HG03108 (cell line): ENCODE data around the gene C1S.

ENCODE experiments used
- ATAC-seq: cut with Tn5 transposase; IDR thresholded peaks from one replicate; pipeline ENCODE4 v1.9.1; 2021; ENCODE audit warnings: moderate library complexity; ENCODE audit not compliant: unreplicated experiment

C1S gene

GRCh38 chr12:7075939-7076338, 15.4 kb downstream of the C1S start:
- ATAC-seq: no peak

DNA sequence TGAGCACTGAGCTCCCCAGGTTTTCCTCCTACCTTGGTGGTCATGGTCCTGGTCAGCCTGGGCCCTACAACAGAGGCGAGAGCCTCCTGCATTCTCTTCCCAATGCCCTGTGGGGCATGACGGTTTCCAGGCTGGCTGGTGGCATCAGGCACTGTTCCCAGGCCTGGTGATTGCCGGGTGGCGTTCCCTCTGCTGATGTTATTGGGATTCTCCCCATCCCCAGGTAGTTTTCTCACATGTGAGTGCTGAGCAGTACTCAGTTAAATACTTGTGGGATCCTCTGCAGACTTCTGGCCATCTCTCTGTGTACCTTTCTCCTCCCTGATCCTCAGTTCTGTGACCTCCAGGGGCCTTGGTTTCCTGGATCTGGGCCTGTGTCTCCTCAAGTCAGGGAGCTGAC, 16.0 kb downstream of the C1S start:
- ATAC-seq: no peak

DNA sequence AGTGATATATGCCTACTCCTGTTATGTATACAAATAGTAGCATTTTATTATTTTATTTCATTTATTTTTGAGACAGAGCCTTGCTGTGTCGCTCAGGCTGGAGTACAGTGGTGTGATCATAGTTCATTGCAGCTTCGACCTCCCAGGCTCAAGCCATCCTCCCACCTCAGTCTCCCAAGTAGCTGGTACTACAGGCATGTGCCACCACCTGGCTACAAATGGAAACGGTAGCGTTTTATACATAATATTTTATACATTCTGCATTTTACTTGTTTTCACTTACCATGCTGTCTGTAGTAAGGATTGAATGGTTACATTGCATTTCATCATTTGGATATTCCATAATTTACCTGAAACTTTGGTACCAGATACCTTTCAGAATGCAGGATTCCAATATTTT, 17.6 kb downstream of the C1S start:
- no peak for ATAC-seq

DNA sequence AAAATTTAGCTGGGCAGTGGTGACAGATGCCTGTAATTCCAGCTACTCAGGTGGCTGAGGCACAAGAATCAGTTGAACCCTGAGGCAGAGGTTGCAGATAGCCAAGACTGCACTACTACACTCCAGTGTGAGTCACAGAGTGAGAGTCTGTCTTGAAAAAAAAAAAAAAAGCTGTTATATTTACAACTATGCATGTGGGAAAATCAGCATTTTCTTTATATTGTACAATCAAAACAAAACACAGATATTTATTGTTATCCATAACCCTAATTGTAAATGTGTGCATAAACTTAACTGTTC, 19.3 kb downstream of the C1S start:
- no peak for ATAC-seq

DNA sequence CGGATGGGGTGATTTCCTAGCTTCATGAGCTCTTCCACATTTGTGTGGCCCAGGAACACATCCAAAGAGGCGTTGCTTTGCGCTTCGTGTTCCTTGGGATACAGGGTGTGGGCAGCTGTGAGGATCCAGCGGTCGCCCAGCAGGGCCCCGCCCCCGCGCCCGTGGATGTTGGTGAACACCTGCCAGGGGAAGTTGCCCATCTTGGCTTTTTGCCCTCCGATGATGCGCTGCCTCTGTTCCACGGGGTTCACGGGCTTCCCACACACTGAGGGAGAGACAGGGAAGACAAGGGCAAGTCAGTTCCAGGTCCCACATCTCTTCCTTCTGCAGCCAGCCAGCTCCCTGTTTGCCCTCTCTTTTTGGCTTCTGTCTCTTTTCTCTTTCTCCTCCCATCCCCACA, 20.5 kb downstream of the C1S start:
- ATAC-seq: no peak

- no peak for ATAC-seq
These were observed 22.6 kb downstream of the C1S start for GRCh38 chr12:7083125-7083524.

- ATAC-seq: no peak
These were observed 28.8 kb downstream of the C1S start for GRCh38 chr12:7089196-7089871.

DNA sequence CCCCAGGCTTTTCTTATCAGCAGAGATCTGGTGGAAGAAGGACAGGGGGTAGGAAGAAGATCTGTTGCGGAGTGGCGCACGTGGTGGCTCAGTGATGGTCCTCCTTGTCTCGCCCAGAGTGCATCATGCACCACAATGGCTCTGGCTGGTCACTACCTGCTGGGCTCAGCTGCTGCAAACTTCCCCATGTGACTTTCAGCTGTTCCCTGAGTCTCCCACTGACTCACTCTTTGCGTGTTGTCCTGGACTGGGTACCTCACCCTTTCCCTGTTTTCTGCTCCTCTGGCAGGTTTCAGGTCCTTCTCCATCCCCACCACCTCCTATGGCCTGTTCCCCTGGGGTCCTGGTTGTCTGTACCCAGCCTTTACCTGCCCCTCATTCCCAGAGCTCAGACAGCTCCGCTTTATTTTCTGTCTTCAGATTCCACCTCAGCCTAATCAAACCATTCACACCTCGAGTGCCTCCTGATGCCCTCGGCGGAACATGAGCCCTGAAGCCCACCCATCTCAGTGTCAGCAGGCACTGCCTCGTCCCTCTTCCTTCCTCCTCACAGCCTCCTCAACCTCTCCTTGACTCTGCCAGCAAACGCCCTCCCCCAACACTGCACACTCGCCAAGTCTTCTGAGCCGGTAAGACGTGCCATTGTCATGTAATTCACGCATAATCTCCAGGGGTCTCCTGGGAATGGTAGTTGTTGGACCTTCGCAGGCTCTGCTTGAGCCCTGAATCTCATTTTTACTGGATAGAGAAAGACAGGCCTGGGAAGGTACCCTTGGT, 29.9 kb downstream of the C1S start:
- no peak for ATAC-seq

GRCh38 chr12:7091171-7091570, 30.7 kb downstream of the C1S start:
- ATAC-seq: no peak

DNA sequence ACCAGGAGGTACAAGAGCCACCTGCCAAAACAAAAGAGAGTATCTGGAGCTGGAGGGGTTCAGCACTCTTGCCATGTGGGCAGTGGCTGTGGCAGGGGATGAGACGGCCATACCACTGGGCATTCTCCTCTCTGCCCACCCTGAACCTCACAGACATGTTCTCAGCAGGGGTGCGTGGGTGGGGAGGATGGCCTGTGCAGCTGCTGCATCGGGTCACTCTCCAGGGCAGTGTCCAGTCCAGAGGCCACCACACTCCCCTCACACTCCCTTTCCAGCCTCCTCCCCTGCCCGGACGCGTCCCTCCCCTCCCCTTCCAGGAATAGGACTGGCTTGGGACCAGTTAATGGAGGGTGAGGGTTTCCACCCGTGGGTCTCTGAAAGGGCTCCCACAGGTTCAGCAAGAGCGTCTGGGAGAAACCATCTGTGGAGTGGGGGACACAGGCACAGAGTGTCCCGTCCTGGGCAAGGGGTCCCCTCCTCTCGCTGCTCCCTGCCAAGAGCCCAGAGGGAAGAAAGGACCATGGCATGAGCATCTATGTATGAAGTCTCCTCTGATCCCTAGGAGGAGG, 31.2 kb downstream of the C1S start:
- no peak for ATAC-seq

- no peak for ATAC-seq
These were observed 31.9 kb downstream of the C1S start, which contains the start of gene C1R for GRCh38 chr12:7092229-7092985. C1R (minus strand) TSS chr12:7092445; CDS start chr12:7092388, 57 bp downstream.

DNA sequence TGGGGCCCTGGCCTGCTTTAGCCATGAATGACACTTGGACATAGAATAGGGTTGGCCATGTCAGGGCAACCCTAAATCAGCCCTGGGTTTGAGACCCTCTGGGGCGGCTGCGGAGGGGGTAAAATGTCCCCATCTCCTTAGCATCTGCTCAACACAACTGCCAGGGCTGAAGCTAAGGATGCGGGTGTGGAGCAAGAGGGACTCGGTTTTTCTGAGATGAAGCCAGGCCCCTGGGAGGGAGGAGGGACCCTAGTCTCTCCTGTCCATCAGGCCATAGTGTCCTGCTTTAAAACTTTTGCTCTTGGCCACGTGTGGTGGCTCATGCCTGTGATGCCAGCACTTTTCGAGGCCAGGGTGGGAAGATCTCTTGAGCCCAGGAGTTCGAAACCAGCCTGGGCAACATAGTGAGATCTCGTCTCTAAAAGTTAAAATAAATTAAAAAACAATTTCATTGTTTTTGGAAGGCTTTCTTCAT, 32.5 kb downstream of the C1S start:
- no peak for ATAC-seq

GRCh38 chr12:7093486-7093885, 33.0 kb downstream of the C1S start:
- no peak for ATAC-seq

GRCh38 chr12:7093892-7094291, 33.4 kb downstream of the C1S start:
- no peak for ATAC-seq

DNA sequence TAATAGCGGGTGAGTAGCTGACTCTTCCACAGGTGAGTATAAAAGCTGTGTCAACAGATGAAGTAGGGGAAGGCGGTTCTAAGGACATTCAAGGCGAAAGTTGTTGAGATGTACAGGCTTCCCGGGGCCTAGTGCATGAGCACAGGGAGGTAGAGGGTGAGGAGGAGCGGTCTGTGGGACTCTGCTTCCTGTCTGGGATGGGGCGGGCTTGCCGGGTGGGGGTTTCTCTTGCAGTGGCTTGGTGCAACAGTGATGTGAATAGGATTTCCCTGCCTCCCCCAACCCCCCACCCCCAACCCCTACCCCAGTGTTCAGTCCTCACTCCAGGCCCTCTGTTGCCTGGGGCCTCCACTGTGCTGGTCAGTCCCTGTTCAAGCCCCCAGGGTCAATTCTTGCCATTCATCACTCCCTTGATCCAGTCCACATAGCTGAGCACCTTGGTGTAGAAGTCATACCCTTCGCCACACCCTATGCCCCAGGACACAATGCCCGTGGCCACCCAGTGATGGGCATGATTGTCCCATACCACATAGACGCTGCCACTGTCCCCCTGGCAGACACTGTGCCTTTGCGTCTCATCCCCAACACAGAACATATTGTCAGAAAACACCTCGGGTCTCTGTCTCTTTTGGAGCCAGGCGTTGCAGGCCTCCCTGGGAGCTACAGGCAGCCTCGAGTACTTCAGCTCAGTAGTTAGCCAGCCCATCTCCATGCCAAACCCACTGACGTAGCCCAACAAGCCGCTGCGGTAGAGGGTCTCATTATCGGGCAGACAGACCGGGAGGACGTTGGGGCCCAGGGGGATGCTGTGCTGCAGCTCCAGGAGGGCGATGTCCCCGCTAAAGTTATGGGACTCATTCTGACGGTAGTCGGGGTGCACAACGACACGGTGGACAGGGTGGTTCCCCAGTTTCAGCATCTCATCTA, 35.8 kb downstream of the C1S start:
- no peak for ATAC-seq

- ATAC-seq: no peak
These were observed 36.5 kb downstream of the C1S start for GRCh38 chr12:7096979-7097378.

DNA sequence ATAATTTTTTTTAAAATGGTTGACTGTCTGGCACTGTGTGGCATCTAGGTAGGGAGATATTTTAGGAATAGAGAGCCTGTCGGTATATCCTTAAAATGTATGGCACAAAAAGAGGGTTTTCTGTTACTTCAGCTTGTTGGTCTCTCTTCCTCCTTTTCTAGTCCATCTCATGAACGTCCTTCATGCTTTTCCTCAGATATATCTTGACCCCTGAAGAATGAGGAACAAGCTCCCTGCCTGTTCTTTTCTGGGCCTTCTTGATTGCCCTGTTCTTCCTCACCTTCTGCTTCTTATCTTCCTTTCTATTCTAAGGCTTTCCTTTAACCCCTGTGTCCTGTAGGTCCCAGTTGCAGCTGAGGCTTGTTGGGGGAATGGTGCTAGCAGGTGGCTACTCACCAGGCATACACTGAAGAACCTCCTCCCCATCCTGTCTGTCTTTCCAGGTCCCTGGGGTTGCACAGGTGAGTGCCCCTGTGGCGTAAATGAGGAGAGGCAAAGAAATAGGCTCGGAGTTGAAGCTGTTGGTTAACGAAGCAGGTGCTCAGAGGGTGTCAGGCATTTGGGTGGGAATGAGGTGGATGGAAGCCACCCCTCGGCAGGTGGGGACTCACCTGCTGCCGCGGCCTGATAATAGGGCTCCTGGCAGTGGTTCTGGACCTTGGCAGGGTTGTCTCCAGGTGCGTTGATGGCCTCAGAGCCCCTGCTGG, 38.9 kb downstream of the C1S start:
- no peak for ATAC-seq

GRCh38 chr12:7100239-7100638, 39.7 kb downstream of the C1S start:
- ATAC-seq: no peak

DNA sequence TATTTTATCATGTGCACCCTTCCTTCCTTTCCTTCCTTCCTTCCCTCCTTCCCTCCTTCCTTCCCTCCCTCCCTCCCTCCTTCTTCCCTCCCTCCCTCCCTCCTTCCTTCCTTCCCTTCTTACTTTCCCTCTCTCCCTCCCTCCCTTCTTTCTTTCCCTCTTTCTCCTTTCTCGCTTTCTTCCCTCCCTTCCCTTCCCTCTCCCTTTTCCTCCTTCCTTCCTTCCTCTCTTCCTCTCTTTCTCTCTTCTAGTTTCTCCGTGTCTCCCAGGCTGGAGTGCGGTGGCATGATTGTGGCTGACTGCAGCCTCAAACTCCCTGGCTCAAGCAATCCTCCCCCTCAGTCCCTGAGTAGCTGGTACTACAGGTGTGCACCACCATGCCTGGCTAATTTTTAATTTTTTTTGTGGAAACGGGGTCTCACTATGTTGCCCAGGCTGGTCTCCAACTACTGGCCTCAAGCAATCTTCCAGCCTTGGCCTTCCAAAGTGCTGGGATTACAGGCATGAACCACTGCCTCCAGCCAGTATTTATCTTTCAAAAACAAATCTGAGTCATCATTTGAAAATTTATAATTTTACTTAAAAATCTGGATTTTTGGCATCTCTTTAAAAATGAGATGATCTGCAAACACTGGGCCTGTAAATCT, 40.7 kb downstream of the C1S start:
- ATAC-seq: no peak
